GM12865 (cell line): ENCODE measurements around the gene MED6.

Source experiments
- DNase-seq: peaks from one replicate; pipeline ENCODE4 v3.0.0; 2010; ENCODE audit warnings: low read depth
- H3K4me3 ChIP-seq: 2 replicates; pipeline ENCODE4 v1.5.1; 2011; ENCODE audit warnings: mild to moderate bottlenecking, low read depth, low read length, control low read depth
- CTCF ChIP-seq: IDR thresholded peaks from 2 replicates; pipeline ENCODE4 v1.5.1; 2011; ENCODE audit warnings: low read length, control low read depth, low read depth, inconsistent platforms; ENCODE audit not compliant: insufficient read depth; ENCODE audit errors: missing control alignments

MED6 gene

GRCh38 chr14:70624972-70625371, 24.5 kb upstream of the MED6 start:
- H3K4me3 ChIP-seq, result no peak overlapping the region
- no peak for DNase-seq
- no peak for TF ChIP-seq CTCF

- H3K4me3 ChIP-seq, result no peak overlapping the region
- peak; percentile 86 for TF ChIP-seq CTCF
- DNase-seq, result peak; percentile 75
Observed at GRCh38 chr14:70622111-70622712, 21.8 kb upstream of the MED6 start.

DNA sequence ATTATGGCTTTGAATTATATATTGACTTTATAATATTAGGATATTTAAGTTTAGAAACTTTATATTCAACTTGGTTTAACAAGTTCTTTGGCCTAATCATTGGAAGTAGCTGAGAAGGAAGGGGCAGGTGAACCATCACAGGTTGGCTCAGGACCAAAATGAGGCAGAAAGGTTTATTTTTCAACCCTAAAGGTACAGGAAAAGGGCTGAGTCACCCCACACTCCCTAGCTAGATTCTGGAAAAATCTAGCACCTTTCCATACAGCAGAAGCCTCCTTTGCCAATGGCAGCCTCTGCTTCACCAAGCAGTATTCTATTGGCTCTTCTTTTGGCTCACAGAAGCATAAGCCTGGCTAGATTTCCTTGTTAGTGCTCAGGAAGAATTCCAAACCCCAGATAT, 19.3 kb upstream of the MED6 start:
- no peak overlapping the region for H3K4me3 ChIP-seq
- no peak for TF ChIP-seq CTCF
- DNase-seq, result no peak

GRCh38 chr14:70618314-70618713, 17.9 kb upstream of the MED6 start:
- no peak for DNase-seq
- no peak for TF ChIP-seq CTCF
- no peak overlapping the region for H3K4me3 ChIP-seq

- no peak overlapping the region for H3K4me3 ChIP-seq
- no peak for TF ChIP-seq CTCF
- no peak for DNase-seq
Observed at GRCh38 chr14:70616646-70617045, 16.2 kb upstream of the MED6 start.

DNA sequence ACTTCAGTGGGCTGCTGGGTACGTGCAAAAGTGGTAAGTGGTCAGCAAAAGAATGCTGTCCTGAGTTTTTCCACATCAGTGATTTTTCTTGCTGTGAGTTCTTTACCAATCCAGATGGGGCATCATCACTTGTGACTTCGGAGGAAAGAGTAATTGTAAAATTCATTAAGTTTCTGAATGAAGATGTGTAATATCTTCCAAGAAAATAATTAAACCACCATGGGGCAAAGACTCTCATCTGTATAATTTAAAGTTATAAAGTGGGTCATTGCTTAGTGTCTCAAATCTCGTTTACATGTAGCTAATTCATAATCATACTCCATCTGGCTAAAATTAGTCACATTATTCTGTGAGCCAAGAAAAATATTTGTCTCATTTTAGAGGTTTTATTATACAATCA, 10.8 kb upstream of the MED6 start:
- TF ChIP-seq CTCF, result no peak
- H3K4me3 ChIP-seq, result no peak overlapping the region
- DNase-seq, result no peak

GRCh38 chr14:70602254-70602653, 1.8 kb upstream of the MED6 start:
- no peak overlapping the region for H3K4me3 ChIP-seq
- peak; percentile 52 for DNase-seq
- TF ChIP-seq CTCF, result no peak
